Amygdala (tissue), 56 donors: ENCODE results near the gene SLC26A3.

ENCODE experiments used
- DNase-seq, 56 donors: peaks; one replicate each; lab custom pipeline; 2025; lab: John Stamatoyannopoulos, UW

Gene SLC26A3

GRCh38 chr7:107754642-107755041 is 48.4 kb downstream of the SLC26A3 start:
- DNase-seq: no peak

- no peak for DNase-seq
Measured at GRCh38 chr7:107751113-107751512, 51.9 kb downstream of the SLC26A3 start.

- no peak for DNase-seq
Measured at GRCh38 chr7:107746006-107746405, 57.0 kb downstream of the SLC26A3 start.

GRCh38 chr7:107744345-107744750 is 58.7 kb downstream of the SLC26A3 start:
- DNase-seq: no peak

- peak; percentile 86 to 99 (median 95) for DNase-seq
Measured at GRCh38 chr7:107743567-107744344, 59.3 kb downstream of the SLC26A3 start, which contains the start of gene CBLL1. Gene CBLL1, plus strand, starts transcription at chr7:107744142. Its CDS starts 22 bp downstream, at chr7:107744164.

GRCh38 chr7:107742678-107743566 is 60.1 kb downstream of the SLC26A3 start:
- DNase-seq: peak in 33 of 56 donors; percentile 32 to 85 (median 61)

GRCh38 chr7:107728276-107728675 is 74.7 kb downstream of the SLC26A3 start:
- no peak for DNase-seq

GRCh38 chr7:107726356-107727130 is 76.5 kb downstream of the SLC26A3 start:
- no peak for DNase-seq

GRCh38 chr7:107725138-107725740 is 77.8 kb downstream of the SLC26A3 start:
- DNase-seq: peak in 11 of 56 donors; percentile 0 to 68 (median 3)

GRCh38 chr7:107723255-107723654 is 79.8 kb downstream of the SLC26A3 start:
- DNase-seq: no peak

- no peak for DNase-seq
Measured at GRCh38 chr7:107721286-107721685, 81.7 kb downstream of the SLC26A3 start.

- no peak for DNase-seq
Measured at GRCh38 chr7:107718456-107719193, 84.4 kb downstream of the SLC26A3 start.

GRCh38 chr7:107715531-107715930 is 87.5 kb downstream of the SLC26A3 start:
- DNase-seq: no peak
